Activated CD8-positive, alpha-beta memory T cell treated with anti-CD3 and anti-CD28 coated beads for 24 hours (primary cell): ENCODE measurements around the gene XBP1.
A peak's percentile ranks its signal among the peaks of the same experiment; 100 is the strongest.
"Not testable (repeated sequence)": the region's sequence is repeated elsewhere in the genome, so short reads cannot be mapped to it uniquely, and the experiment has no call there.

Source experiments
- DNase-seq: peaks from one replicate; pipeline ENCODE4 v3.0.0-alpha.2; 2020

Gene XBP1

DNA sequence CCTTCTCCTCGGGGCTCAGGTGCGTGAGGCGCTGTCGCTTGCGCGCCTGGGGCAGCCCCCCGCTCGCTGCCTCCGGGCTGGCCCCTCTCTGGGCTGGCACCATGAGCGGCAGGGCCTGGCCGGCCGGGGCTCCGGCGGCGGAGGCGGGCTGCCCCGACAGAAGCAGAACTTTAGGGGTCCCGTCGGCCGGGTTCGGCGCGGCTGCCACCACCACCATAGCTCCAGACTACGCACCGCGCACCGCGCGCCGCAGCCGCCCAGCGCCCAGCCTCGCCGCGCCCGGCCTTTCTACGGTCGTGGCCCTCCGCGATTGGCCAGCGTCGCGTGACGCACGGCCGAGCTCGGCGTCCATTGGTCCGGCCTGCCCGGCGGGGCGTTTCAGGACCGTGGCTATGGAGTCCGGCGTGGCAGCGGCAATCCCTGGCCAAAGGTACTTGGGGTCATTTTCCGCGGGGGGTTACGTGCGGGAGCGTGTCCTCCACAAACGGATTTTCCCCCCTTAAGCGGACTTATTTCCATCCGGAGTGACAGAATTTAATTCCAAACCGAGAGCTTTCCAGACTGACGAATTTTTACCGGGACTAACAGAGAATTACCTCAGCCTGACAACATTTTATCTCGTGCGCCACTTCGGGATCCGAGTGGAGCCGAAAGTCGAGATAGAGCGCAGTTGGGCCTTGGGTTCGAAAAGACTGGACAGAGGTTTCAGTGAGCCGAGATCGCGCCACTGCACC, at the start of gene XBP1:
XBP1 (minus strand) TSS at position 262 of the 734 bp plus-strand sequence.
- DNase-seq, result peak; percentile 96

DNA sequence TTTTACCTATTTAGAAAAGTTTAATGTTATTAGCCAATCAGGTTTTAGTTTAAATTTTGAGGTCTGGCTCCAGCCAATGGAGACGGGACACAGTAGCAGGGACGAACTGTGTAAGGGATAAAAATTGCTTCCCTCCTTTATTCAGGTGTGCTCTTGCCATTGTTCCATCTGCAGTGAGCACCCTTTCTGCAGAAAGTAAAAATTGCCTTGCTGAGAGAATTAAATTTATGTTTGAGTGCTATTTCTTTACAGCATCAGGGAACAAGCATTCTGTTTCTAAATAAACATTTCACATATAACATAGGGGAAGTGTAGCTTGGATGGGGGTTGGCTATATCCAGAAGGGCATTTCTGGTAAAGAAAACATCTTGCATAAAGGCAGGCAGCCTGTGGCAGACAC, 46.6 kb upstream of the XBP1 start:
- no peak for DNase-seq

GRCh38 chr22:28844277-28844676, 43.9 kb upstream of the XBP1 start:
- not testable (repeated sequence) for DNase-seq

GRCh38 chr22:28843633-28844032, 43.3 kb upstream of the XBP1 start:
- no peak for DNase-seq

DNA sequence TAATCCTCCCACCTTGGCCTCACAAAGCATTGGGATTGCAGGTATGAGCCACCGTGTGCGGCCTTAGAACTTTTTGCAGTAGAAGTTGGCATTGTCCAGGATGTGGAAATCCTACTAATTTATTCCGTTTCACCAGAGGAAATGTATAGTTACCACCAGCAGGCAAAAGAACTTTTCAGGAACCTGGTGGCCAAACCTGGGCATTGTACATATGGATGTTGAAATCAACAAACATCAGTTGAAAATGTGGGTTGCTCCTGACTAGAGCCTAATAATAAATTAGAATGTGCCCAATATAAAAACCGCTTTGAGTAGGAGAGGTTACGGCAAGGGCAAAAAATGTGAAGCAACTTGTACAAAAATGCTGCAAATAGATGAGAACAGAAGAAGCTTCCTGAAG, 40.7 kb upstream of the XBP1 start:
- no peak for DNase-seq

DNA sequence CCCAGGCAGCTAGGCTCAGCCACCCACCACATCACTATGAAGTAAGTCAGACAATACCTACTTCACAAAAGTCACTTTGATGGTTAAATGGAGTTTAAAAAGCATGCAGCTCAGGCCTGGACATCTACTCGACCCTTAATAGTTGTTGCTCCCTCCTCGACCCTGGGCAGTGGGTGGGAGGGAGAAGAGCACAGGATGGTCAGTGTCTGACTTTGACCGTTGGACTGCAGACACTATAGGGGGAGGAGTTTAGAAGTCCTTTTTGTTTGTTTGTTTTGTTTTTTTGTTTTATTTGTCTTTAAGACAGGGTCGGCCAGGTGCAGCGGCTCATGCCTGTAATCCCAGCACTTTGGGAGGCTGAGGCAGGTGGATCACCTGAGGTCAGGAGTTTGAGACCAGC, 38.6 kb upstream of the XBP1 start:
- no peak for DNase-seq

DNA sequence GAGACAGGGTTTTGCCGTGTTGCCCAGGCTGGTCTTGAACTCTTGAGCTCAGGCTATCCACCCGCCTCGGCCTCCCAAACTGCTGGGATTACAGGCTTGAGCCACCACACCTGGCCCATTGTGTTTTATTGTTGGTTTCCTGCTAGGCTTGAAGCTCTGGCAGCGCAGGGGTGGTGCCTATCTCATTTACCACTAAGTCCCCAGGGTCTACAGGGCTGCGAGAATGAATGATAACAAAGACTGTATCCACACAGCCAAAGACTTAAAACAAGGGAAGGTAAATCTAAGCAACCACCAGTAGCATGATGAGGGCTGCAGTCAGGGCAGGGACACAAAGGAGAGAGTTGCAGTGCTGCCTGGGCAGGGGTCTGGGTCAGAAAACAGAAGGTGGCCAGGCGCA, 37.3 kb upstream of the XBP1 start:
- DNase-seq, result no peak

DNA sequence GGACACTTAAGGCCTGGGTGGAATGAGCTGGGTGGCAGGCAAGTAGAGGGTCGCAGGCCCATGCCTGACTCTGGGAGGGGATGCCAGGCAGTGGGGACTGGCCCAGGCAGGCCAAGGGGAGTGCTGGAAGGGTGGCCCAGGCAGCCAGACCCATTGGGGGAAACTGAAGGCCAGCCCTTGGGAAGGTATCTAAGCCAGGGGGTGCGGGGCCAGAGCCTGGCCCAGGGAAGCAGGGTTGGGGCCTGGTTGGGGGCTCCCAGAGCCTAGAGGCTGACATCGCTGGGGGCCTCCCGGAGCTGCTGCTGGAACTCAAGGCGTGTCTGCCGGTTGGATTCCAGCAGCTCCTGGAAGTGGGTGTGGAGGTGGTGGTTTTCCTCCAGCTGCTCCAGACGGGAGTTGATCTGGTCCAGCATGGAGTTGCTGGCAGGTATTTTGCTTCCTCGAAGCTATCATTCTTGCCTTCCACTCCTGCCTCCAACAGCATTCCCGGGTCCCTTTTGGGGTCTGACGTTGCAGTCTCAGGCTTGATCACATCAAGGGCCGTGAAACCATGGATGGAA, 35.3 kb upstream of the XBP1 start:
- DNase-seq, result no peak

DNA sequence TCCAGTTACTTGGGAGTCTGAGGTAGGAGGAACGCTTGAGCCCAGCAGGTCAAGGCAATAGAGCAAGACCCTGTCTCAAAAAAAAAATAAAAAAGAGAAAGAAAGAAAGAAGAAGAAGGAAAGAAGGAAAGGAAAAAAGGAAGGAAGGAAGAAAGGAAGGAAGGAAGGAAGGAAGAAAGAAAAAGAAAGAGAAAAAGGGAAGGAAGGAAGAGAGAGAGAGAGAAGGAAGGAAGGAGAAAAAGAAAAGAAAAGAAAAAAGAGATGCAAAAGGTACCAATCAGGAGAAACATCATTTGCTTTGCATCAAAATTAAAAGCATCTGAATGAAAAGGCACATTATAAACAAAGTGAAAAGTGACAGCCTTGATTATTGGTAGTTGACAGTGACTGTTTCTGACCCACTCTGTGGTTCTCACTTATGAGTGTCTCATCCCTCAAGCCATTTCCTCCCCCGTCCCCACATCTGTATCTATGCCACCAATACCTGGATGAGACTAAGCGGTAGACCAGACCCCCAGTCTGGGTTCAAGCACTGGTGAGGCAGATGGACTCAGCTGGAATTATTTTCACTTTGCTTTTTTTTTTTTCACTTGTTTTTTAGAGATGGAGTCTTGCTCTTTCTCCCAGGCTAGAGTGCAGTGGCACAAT, 33.0 kb upstream of the XBP1 start:
- no peak for DNase-seq

- DNase-seq, result no peak
Observed at GRCh38 chr22:28832731-28833130, 32.4 kb upstream of the XBP1 start.

DNA sequence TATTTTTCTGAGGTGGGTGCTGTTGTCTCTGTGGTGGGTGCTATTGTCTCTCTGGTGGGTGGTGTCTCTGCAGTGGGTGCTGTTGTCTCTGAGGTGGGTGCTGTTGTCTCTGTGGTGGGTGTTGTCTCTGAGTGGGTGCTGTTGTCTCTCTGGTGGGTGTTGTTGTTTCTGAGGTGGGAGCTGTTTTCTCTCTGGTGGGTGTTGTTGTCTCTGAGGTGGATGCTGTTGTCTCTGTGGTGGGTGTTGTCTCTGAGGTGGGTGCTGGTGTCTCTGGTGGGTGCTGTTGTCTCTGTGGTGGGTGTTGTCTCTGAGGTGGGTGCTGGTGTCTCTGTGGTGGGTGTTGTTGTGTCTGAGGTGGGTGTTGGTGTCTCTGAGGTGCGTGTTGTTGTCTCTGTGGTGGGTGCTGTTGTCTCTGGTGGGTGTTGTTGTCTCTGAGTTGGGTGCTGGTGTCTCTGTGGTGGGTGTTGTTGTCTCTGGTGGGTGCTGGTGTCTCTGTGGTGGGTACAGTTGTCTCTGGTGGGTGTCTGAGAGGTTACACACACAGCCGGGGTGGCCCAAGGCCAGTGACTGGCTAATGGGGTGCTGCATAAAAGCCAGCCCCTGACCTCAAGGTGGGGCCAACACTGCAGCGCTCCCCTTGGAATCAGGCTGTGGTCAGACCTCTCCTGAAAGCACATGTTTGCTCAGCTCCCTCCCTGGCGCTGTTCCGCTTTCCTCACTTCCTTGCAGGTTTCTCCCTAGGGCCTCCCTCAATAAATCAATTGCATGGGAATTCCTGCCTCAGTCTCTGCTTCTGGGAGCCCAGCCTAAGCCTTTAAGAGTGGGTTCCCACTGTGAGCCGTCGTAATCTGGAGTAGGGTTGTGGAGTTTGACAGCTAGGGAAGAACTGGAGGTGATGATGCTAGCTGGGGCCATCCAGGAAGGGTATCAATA, 31.0 kb upstream of the XBP1 start:
- no peak for DNase-seq

DNA sequence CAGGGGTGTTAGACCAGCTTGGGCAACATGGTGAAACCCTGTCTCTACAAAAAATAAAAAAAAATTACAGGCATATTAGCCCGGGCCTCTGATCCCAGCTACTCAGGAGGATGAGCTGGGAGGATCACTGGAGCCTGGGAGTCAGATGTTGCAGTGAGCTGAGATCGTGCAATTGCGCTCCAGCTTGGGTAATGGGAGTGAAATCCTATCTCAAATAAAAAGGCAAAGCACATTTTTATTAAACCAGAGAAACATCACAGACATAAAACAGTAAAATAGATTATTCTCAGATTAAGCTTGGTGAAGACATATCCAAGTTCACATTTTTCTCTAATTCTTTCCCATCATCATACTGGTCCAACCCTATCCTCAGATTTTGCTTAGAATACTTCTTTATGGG, 30.1 kb upstream of the XBP1 start:
- no peak for DNase-seq

GRCh38 chr22:28829358-28830181, 29.2 kb upstream of the XBP1 start:
- DNase-seq, result peak; percentile 86

DNA sequence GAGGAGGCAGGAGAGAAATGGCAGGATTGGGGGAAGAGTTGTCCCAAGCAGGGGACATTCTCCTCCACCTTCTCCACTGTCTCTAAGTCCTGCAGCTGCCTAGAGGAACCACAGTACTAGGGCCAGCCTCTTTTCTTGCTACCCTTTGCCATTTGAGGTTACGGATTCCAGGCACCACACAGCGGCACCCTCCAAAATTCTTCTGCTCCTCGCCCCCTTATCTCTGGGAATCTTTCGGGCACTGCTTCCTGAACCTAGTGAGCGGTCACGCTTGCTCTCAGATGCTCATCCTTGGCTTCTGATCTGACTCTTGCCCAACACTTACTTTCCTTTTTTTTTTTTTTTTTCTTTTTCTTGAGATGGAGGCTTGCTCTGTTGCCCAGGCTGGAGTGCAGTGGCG, 26.6 kb upstream of the XBP1 start:
- no peak for DNase-seq

GRCh38 chr22:28826430-28826829, 26.1 kb upstream of the XBP1 start:
- DNase-seq, result not testable (repeated sequence)

GRCh38 chr22:28824455-28824854, 24.1 kb upstream of the XBP1 start:
- not testable (repeated sequence) for DNase-seq

DNA sequence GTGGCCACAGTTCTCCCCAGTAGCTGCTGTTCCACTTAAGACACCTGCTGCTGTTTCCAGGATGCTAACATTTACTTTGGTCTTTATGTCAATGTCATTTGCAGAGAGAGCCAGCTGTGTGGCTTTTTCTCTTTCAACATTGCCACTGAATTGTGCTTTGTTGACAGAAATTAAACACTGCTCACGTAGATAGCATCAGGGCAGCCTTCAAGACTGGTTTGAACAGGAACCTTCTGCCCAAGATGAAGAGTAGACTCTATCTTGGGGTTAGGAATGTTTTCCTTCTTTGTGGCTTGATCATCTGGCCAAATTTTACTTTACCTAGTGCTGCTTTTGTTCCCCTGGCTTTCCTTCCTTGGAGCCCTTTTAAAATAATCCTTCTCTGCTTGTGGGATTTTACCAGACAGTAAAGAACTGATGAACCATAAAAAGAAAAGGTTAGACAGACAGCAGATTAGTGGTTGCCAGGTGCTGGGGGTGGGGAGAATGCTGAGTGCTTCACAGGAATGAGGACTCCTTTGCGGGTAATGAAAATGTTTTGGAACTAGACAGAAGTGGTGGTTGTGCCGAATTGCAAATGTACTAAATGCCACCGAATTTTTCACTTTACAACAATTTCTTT, 22.7 kb upstream of the XBP1 start:
- no peak for DNase-seq

DNA sequence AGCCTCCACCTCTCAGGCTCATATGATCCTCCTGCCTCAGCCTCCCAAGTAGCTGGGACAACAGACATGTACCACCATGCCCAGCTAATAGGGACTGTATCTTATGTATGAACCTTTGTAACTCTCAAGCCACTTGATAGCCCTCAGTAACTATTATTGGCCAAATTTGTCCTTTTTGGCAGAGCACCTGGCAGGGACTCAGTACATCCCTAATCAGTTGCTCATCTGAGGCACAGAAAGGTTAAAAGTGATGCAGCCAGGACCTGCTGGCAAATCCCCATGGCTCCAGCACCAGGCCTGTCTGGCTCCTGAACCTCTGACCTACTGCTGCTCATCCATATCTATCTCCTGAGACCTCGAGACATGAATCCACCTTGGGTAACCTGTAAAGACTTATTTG, 21.1 kb upstream of the XBP1 start:
- DNase-seq, result no peak

DNA sequence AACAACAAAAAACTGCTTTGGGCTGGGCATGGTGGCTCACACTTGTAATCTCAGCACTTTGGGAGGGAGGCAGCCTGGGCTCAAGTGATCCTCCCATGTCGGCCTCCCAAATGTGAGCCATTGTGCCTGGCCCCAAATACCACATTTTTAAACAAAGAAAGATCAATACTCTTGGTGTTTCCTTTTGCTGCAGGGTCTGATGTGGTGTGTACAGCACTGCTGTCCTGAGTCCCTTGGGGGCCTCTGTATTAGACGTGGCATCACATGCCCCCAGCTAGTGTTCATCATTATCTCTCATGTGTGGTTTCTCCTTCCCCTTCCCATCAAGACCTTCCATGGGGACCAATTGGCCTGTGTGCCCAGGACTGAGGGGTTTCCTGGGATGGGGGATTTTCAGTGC, 20.5 kb upstream of the XBP1 start:
- DNase-seq, result no peak

GRCh38 chr22:28819253-28820096, 19.1 kb upstream of the XBP1 start:
- DNase-seq, result no peak
